HEK293 (cell line): ENCODE measurements around the gene PELI3.

Experiments
- ATF2 ChIP-seq: fragments of 450-650 bp; formaldehyde crosslinking; IDR thresholded peaks from 2 replicates; pipeline ENCODE4 v1.5.1; 2016; ENCODE audit warnings: missing biosample characterization, missing genetic modification characterization, low read depth
- SALL2 ChIP-seq: fragments of 450-650 bp; formaldehyde crosslinking; IDR thresholded peaks from 2 replicates; pipeline ENCODE4 v1.5.0; 2017; ENCODE audit warnings: missing biosample characterization, mild to moderate bottlenecking, missing genetic modification characterization, borderline replicate concordance
- SP7 ChIP-seq: fragments of 450-650 bp; formaldehyde crosslinking; IDR thresholded peaks from 2 replicates; pipeline ENCODE4 v1.5.1; 2016; ENCODE audit warnings: missing biosample characterization, missing genetic modification characterization
- TSHZ1 ChIP-seq: fragments of 450-650 bp; formaldehyde crosslinking; IDR thresholded peaks from 2 replicates; pipeline ENCODE4 v1.5.1; 2016; ENCODE audit warnings: missing biosample characterization, missing genetic modification characterization, borderline replicate concordance
- ZBTB11 ChIP-seq: fragments of 450-650 bp; formaldehyde crosslinking; conservative IDR thresholded peaks from 2 replicates; pipeline ENCODE4 v1.5.1; 2016; ENCODE audit warnings: low read depth, missing biosample characterization, missing genetic modification characterization
- ZBTB48 ChIP-seq: fragments of 450-650 bp; formaldehyde crosslinking; IDR thresholded peaks from 2 replicates; pipeline ENCODE4 v1.5.1; 2016; ENCODE audit warnings: missing biosample characterization, missing genetic modification characterization
- ZNF146 ChIP-seq: fragments of 450-650 bp; formaldehyde crosslinking; IDR thresholded peaks from 2 replicates; pipeline ENCODE4 v1.5.1; 2016; ENCODE audit warnings: missing biosample characterization, missing genetic modification characterization
- ZNF19 ChIP-seq: fragments of 450-650 bp; formaldehyde crosslinking; IDR thresholded peaks from 2 replicates; pipeline ENCODE4; 2016; ENCODE audit warnings: missing biosample characterization, missing genetic modification characterization, low read depth
- ZNF211 ChIP-seq: fragments of 450-650 bp; formaldehyde crosslinking; IDR thresholded peaks from 2 replicates; pipeline ENCODE4 v1.5.1; 2016; ENCODE audit warnings: low read depth, missing biosample characterization, missing genetic modification characterization
- ZNF214 ChIP-seq: fragments of 450-650 bp; formaldehyde crosslinking; IDR thresholded peaks from 2 replicates; pipeline ENCODE4 v1.5.1; 2017; ENCODE audit warnings: missing biosample characterization, mild to moderate bottlenecking, missing genetic modification characterization, borderline replicate concordance
- ZNF239 ChIP-seq: fragments of 450-650 bp; formaldehyde crosslinking; IDR thresholded peaks from 2 replicates; pipeline ENCODE4 v1.5.1; 2016; ENCODE audit warnings: missing biosample characterization, missing genetic modification characterization
- ZNF266 ChIP-seq: fragments of 450-650 bp; formaldehyde crosslinking; IDR thresholded peaks from 2 replicates; pipeline ENCODE4 v1.5.1; 2016; ENCODE audit warnings: missing biosample characterization, missing genetic modification characterization, low read depth
- ZNF335 ChIP-seq: fragments of 450-650 bp; formaldehyde crosslinking; conservative IDR thresholded peaks from 2 replicates; pipeline ENCODE4 v1.5.1; 2016; ENCODE audit warnings: missing biosample characterization, missing genetic modification characterization
- ZNF350 ChIP-seq: fragments of 450-650 bp; formaldehyde crosslinking; IDR thresholded peaks from 2 replicates; pipeline ENCODE4 v1.5.0; 2017; ENCODE audit warnings: missing biosample characterization, mild to moderate bottlenecking, missing genetic modification characterization
- ZNF391 ChIP-seq: fragments of 450-650 bp; formaldehyde crosslinking; IDR thresholded peaks from 2 replicates; pipeline ENCODE4 v1.5.1; 2016; ENCODE audit warnings: low read depth, missing biosample characterization, missing genetic modification characterization, borderline replicate concordance
- ZNF521 ChIP-seq: fragments of 450-650 bp; formaldehyde crosslinking; IDR thresholded peaks from 2 replicates; pipeline ENCODE4 v1.5.1; 2017; ENCODE audit warnings: missing biosample characterization, mild to moderate bottlenecking, missing genetic modification characterization
- ZNF529 ChIP-seq: fragments of 450-650 bp; formaldehyde crosslinking; IDR thresholded peaks from 2 replicates; pipeline ENCODE4 v1.5.1; 2017; ENCODE audit warnings: missing genetic modification characterization, missing biosample characterization; ENCODE audit not compliant: insufficient replicate concordance
- ZNF558 ChIP-seq: fragments of 450-650 bp; formaldehyde crosslinking; IDR thresholded peaks from 2 replicates; pipeline ENCODE4 v1.5.1; 2016; ENCODE audit warnings: missing biosample characterization, missing genetic modification characterization
- ZNF626 ChIP-seq: fragments of 450-650 bp; sonication (Bioruptor Pico); formaldehyde crosslinking; IDR thresholded peaks from 2 replicates; pipeline ENCODE4 v1.5.1; 2018; ENCODE audit warnings: missing biosample characterization, missing genetic modification characterization, inconsistent platforms
- ZNF704 ChIP-seq: fragments of 450-650 bp; formaldehyde crosslinking; IDR thresholded peaks from 2 replicates; pipeline ENCODE4 v1.5.1; 2016; ENCODE audit warnings: missing biosample characterization, missing genetic modification characterization
- ZNF707 ChIP-seq: fragments of 450-650 bp; formaldehyde crosslinking; IDR thresholded peaks from 2 replicates; pipeline ENCODE4 v1.5.1; 2016; ENCODE audit warnings: missing biosample characterization, missing genetic modification characterization
- ZNF830 ChIP-seq: fragments of 450-650 bp; IDR thresholded peaks from 2 replicates; pipeline ENCODE4 v1.5.0; 2018; ENCODE audit warnings: missing biosample characterization, missing genetic modification characterization, low read depth, mild to moderate bottlenecking, moderate library complexity
- ZSCAN16 ChIP-seq: fragments of 450-650 bp; formaldehyde crosslinking; IDR thresholded peaks from 2 replicates; pipeline ENCODE4 v1.5.1; 2016; ENCODE audit warnings: missing biosample characterization, missing genetic modification characterization
- TF ChIP-seq, protein P1 (sequence below): fragments of 450-650 bp; formaldehyde crosslinking; IDR thresholded peaks from 2 replicates; pipeline ENCODE4 v1.5.1; 2016; ENCODE audit warnings: missing biosample characterization, missing genetic modification characterization
- TF ChIP-seq, protein P2 (sequence below): fragments of 450-650 bp; formaldehyde crosslinking; IDR thresholded peaks from 2 replicates; pipeline ENCODE4 v1.5.1; 2016; ENCODE audit warnings: missing biosample characterization, missing genetic modification characterization

Gene PELI3

GRCh38 chr11:66480117-66480938 lies 13.6 kb downstream of the PELI3 start, which contains the start of gene DPP3 (continued):
- TF ChIP-seq TSHZ1 (tag by site-specific recombination) (no peak), ZNF704 (tag by site-specific recombination) (no peak), ZNF266 (no peak), ZNF335 (tag by site-specific recombination) (peak; percentile 92), ZNF529 (tag by site-specific recombination) (no peak), ZNF214 (no peak), ZNF391 (tag by site-specific recombination) (no peak), ZNF707 (tag by site-specific recombination) (no peak), ZNF211 (tag by site-specific recombination) (no peak), ZBTB48 (tag by site-specific recombination) (no peak), SALL2 (tag by site-specific recombination) (no peak), ZNF626 (tag by site-specific recombination) (no peak), ZNF558 (tag by site-specific recombination) (no peak), ZNF521 (tag by site-specific recombination) (no peak), ZNF350 (no peak), ZNF830 (no peak), ZBTB11 (peak; percentile 78), ZNF146 (tag by site-specific recombination) (no peak), SP7 (peak; percentile 72; the same call in 1 of the 2 replicates), ZSCAN16 (tag by site-specific recombination) (0 out of 2 replicates have a peak, but pooled peaks have one; percentile 48), ATF2 (tag by site-specific recombination) (no peak), ZNF239 (tag by site-specific recombination) (no peak), ZNF19 (tag by site-specific recombination) (no peak)
- TF ChIP-seq, protein P1, sequence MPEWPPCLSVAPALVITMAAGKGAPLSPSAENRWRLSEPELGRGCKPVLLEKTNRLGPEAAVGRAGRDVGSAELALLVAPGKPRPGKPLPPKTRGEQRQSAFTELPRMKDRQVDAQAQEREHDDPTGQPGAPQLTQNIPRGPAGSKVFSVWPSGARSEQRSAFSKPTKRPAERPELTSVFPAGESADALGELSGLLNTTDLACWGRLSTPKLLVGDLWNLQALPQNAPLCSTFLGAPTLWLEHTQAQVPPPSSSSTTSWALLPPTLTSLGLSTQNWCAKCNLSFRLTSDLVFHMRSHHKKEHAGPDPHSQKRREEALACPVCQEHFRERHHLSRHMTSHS (tag by site-specific recombination): no peak
- TF ChIP-seq, protein P2, sequence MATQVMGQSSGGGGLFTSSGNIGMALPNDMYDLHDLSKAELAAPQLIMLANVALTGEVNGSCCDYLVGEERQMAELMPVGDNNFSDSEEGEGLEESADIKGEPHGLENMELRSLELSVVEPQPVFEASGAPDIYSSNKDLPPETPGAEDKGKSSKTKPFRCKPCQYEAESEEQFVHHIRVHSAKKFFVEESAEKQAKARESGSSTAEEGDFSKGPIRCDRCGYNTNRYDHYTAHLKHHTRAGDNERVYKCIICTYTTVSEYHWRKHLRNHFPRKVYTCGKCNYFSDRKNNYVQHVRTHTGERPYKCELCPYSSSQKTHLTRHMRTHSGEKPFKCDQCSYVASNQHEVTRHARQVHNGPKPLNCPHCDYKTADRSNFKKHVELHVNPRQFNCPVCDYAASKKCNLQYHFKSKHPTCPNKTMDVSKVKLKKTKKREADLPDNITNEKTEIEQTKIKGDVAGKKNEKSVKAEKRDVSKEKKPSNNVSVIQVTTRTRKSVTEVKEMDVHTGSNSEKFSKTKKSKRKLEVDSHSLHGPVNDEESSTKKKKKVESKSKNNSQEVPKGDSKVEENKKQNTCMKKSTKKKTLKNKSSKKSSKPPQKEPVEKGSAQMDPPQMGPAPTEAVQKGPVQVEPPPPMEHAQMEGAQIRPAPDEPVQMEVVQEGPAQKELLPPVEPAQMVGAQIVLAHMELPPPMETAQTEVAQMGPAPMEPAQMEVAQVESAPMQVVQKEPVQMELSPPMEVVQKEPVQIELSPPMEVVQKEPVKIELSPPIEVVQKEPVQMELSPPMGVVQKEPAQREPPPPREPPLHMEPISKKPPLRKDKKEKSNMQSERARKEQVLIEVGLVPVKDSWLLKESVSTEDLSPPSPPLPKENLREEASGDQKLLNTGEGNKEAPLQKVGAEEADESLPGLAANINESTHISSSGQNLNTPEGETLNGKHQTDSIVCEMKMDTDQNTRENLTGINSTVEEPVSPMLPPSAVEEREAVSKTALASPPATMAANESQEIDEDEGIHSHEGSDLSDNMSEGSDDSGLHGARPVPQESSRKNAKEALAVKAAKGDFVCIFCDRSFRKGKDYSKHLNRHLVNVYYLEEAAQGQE (tag by site-specific recombination): no peak
